Ecto neural progenitor cell (in vitro differentiated cells): ENCODE results near the gene DLGAP1.
"Not testable (repeated sequence)": the region's sequence is repeated elsewhere in the genome, so short reads cannot be mapped to it uniquely, and the experiment has no call there.

Experiments used
- DNase-seq: peaks from one replicate; pipeline ENCODE4 v3.0.0-alpha.2; 2018; ENCODE audit warnings: low spot score

DLGAP1 gene

GRCh38 chr18:4455113-4455811 is at the start of gene DLGAP1:
Gene DLGAP1, minus strand, starts transcription at chr18:4455307.
- peak; percentile 88 for DNase-seq

GRCh38 chr18:4494703-4495284 is 39.7 kb upstream of the DLGAP1 start:
- DNase-seq, result not testable (repeated sequence)

- DNase-seq, result no peak
Measured at GRCh38 chr18:4468511-4468910, 13.4 kb upstream of the DLGAP1 start.

- DNase-seq, result peak; percentile 67
Measured at GRCh38 chr18:4454537-4455112, 482 bp downstream of the DLGAP1 start.

GRCh38 chr18:4453874-4454536 is 1.1 kb downstream of the DLGAP1 start:
- peak; percentile 73 for DNase-seq

- DNase-seq, result no peak
Measured at GRCh38 chr18:4453567-4453873, 1.6 kb downstream of the DLGAP1 start.

- DNase-seq, result no peak
Measured at GRCh38 chr18:4450065-4450658, 4.9 kb downstream of the DLGAP1 start.

- no peak for DNase-seq
Measured at GRCh38 chr18:4445902-4446301, 9.2 kb downstream of the DLGAP1 start.

GRCh38 chr18:4444306-4444705 is 10.8 kb downstream of the DLGAP1 start:
- DNase-seq, result no peak

GRCh38 chr18:4441098-4441497 is 14.0 kb downstream of the DLGAP1 start:
- DNase-seq, result no peak

GRCh38 chr18:4438938-4439337 is 16.2 kb downstream of the DLGAP1 start:
- no peak for DNase-seq

- DNase-seq, result no peak
Measured at GRCh38 chr18:4433717-4434116, 21.4 kb downstream of the DLGAP1 start.

GRCh38 chr18:4430836-4431235 is 24.3 kb downstream of the DLGAP1 start:
- no peak for DNase-seq

GRCh38 chr18:4417714-4418113 is 37.4 kb downstream of the DLGAP1 start:
- DNase-seq, result no peak

GRCh38 chr18:4416976-4417375 is 38.1 kb downstream of the DLGAP1 start:
- DNase-seq, result no peak

GRCh38 chr18:4412286-4412685 is 42.8 kb downstream of the DLGAP1 start:
- DNase-seq, result no peak

- no peak for DNase-seq
Measured at GRCh38 chr18:4406856-4407255, 48.3 kb downstream of the DLGAP1 start.

GRCh38 chr18:4405965-4406364 is 49.1 kb downstream of the DLGAP1 start:
- DNase-seq, result no peak

- DNase-seq, result no peak
Measured at GRCh38 chr18:4403836-4404235, 51.3 kb downstream of the DLGAP1 start.

- no peak for DNase-seq
Measured at GRCh38 chr18:4400911-4401310, 54.2 kb downstream of the DLGAP1 start.

GRCh38 chr18:4399929-4400328 is 55.2 kb downstream of the DLGAP1 start:
- no peak for DNase-seq

GRCh38 chr18:4394700-4395099 is 60.4 kb downstream of the DLGAP1 start:
- DNase-seq, result no peak

GRCh38 chr18:4391859-4392258 is 63.2 kb downstream of the DLGAP1 start:
- no peak for DNase-seq
